OCI-LY1 (cell line): ENCODE measurements around the gene TREML4.

ENCODE experiments used
- EZH2 ChIP-seq: fragments of 200-600 bp; sonication (generic), shearing (Covaris generic); IDR thresholded peaks from 2 replicates; pipeline ENCODE4 v1.8.0; 2017; ENCODE audit warnings: borderline replicate concordance, mixed run types, mild to moderate bottlenecking, antibody characterized with exemption, low read length, moderate library complexity, mixed read lengths
- TF ChIP-seq, protein P1 (sequence below): fragments of 200-600 bp; sonication (generic), shearing (Covaris generic); IDR thresholded peaks from 2 replicates; pipeline ENCODE4 v1.5.1; 2017; ENCODE audit warnings: mild to moderate bottlenecking, antibody characterized with exemption, low read length, moderate library complexity, mixed read lengths

- TF ChIP-seq, protein P1, sequence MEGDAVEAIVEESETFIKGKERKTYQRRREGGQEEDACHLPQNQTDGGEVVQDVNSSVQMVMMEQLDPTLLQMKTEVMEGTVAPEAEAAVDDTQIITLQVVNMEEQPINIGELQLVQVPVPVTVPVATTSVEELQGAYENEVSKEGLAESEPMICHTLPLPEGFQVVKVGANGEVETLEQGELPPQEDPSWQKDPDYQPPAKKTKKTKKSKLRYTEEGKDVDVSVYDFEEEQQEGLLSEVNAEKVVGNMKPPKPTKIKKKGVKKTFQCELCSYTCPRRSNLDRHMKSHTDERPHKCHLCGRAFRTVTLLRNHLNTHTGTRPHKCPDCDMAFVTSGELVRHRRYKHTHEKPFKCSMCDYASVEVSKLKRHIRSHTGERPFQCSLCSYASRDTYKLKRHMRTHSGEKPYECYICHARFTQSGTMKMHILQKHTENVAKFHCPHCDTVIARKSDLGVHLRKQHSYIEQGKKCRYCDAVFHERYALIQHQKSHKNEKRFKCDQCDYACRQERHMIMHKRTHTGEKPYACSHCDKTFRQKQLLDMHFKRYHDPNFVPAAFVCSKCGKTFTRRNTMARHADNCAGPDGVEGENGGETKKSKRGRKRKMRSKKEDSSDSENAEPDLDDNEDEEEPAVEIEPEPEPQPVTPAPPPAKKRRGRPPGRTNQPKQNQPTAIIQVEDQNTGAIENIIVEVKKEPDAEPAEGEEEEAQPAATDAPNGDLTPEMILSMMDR: no peak
- TF ChIP-seq EZH2: no peak
Observed at GRCh38 chr6:41236276-41236675, 8.1 kb downstream of the TREML4 start.
